COLO668 (cell line): Measurements from ENCODE around the gene LRRC1.

Experiments used
- DNase-seq: peaks from one replicate; lab custom pipeline; 2025; ENCODE audit not compliant: unreplicated experiment; lab: John Stamatoyannopoulos, UW

Gene LRRC1

DNA sequence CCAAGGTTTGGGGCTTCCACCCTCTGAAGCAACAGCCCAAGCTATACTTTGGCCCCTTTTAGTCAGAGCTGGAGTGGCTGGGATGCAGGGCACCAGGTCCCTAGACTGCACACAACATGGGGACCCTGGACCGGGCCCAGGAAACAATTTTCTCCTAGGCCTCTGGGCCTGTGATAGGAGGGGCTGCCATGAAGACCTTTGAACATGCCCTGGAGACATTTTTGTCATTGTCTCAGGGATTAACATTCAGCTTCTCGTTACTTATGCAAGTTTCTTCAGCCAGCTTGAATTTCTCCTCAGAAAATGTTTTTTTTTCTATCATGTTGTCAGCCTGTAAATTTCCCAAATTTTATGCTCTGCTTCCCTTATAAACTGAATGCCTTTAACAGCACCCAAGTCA is 82.3 kb downstream of the LRRC1 start:
- no peak for DNase-seq

DNA sequence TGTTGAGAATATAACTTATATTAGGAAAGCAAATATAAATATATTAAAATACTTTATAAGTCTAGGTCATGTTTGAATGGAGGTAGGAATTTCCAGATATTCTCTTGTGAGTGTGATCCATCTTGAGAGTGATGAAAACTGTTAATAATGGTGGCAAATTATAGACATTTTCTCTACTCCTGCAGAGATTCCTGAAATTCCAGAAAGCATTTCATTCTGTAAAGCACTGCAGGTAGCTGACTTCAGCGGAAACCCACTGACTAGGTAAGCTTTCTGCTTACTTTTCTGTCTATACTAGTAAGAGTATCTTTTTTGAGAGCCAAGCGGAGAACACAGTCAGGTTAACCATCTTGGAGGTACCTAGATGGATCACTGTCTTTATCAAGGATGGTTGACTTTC is 84.0 kb downstream of the LRRC1 start:
- DNase-seq = no peak

DNA sequence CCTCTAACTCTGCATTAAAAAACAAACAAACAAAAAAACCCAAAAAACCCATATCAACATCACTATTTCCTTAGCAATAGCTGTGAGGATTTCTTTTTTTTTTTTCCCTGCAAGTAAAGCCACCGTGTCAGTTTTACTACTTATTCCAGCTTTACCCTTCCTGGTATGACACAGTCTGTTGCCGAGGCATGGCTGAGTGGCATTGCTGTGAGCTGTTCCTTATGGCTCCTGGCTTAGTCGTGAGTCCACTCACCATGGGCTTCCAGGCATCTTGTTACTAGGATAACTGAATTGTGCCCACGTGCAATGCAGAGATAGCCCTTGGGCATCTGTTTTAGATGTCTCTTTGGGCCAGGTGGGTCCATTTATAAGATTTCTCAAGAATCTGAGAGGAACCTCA is 84.8 kb downstream of the LRRC1 start:
- no peak for DNase-seq

DNA sequence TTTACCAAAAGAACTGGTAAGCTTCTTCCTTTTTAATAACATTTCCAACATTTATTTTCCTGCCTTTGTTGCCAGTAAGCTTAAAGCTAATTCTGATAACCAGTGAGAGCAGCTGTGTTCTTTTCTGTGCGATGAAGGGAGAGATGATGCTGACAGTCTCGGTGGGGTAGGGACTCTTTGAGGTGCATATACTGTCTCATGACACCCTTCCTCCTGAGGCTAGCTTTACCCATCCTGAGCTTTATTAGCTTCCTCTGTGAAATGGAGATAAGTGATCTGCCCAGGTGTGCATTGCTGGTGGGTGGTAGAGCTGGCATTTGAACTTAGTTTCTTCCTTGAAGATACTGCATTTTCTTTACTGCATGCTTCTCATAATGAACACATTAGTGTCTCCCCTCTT is 92.5 kb downstream of the LRRC1 start:
- DNase-seq = no peak

DNA sequence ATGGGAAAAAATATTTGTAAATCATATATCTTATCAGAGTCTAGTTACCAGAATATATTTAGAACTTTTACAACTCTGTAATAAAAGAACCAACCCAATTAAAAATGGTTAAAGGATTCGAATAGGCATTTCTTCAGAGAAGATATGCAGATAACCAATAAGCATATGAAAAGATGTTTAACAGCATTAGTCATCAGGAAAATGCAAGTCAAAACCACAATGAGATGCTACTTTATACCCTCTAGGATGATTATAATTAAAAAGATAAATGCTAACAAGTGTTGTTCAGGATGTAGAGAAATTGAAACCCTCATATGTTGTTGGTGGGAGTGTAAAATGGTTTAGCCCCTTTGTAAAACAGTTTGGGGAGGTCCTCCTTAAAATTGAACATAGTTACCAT is 94.1 kb downstream of the LRRC1 start:
- no peak for DNase-seq

DNA sequence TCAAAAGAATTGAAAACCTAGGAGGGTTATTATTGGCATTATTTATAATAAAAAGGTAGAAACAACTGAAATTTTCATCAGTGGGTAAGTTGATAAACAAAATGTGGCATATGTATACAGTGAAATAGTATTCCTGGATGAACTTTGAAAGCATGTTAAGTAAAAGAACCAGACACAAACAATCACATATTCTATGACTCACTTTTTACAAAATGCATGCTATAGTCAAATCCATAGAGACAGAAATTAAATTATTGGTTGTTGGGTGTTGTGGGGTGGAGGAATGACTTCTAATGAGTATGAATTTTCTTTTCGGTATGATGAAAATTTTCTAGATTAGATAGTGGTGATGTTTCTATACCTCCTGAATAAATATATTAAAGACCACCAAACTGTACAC is 94.6 kb downstream of the LRRC1 start:
- no peak for DNase-seq

DNA sequence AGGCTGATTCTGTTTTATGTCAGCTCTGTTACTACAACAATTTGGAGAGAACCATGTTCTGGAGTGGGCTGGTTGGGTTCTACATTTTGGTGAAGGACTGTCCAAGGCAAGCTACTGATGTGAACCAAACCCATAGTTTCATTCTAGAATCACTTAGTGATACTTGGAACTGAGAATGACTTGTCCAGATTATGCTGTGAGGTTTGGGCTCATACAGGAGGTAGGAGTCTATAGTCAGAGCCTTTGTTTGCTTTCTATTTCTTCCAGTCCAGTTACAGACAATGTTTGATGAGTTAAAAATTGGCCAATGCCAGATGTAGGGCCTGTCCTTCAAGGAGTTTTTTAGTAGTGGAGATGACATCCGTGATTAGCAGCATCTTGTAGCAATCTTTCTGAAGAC is 97.9 kb downstream of the LRRC1 start:
- DNase-seq = no peak

DNA sequence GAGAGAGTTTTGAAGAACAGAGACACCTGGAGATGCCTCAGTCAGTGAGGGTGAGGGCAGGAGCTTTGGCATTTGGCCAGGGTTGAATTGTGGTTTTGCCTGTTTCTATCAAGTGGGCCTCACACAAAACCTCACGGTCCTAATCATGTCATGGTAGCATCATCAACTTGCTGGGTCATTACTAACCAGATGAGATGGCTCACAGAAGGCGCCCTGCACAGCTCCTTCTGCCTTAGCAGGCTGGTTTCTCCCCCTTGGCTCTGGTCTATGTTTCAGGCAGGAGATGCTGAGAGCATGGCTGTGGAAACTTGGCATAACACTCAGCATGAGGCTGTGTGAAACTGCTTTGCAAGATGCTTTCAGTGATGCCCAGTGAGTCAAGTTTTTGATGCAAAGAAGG is 99.3 kb downstream of the LRRC1 start:
- peak; percentile 75 for DNase-seq

DNA sequence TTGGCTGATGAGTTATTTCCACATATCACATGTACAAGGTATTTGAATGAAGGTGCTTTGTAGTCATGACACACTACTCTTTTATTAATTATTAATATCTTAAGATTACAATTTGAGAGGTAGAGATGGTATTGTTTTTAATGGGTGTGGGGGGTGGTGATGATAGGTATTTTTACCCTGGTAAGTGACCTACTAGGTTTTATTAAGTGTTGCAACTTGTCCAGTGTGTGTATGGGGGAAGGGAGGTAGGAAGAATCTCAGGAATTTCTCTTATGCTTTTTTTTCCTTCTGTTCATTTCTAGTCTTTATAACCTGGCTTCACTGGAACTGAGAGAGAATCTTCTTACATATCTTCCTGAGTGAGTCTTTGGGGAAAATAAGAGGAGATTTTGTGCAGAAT is 101.4 kb downstream of the LRRC1 start:
- no peak for DNase-seq

DNA sequence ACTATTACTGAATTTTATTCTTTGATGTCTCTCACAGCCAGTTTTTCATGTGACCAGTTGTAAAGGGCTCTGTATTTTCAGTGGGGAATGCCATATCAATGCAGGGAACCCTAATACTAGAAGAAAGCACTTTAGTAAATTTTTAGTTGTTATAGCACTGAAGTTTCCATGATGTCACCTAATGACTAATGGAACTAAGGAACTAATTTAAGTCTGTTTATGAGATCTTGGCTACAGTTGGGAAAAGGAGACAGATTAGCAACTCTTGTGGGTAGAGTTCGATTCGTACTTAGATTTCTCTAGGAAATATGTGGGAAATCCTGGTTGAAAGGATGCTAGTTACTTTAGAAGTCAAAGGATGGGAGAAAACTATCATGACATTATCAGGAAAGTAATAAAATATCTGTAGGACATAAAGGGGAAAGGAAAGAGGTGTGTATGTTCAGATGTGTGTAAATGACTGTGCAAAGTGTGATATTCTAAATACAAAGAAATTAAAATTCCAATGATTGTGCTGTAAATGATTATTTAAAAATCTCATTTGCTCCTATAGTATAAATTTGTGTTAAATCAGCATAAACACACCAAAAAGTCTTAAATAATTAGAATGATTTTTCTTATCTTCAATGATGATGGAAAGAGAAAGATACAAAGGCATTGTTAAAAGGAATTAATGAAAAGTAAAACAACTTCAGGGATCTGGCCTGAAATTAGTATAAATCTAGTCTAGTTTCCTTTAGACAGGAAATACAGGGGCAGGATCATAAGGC is 103.4 kb downstream of the LRRC1 start:
- DNase-seq = no peak

DNA sequence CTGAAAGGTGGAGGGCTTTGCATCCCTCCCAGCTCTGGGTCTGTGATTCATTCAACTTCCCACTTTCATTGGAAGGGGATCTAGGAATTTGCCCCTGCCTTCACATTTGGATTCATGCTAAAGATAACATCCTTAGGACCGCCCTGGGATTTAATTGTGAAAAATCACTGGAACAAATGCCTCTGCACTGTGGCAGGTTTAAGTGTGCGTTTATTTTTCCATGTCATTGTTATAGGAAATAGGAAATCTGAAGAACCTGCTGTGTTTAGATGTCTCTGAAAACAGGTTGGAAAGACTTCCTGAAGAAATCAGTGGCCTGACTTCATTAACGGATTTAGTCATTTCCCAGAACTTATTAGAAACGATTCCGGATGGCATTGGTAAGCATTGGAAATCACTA is 104.7 kb downstream of the LRRC1 start:
- no peak for DNase-seq

DNA sequence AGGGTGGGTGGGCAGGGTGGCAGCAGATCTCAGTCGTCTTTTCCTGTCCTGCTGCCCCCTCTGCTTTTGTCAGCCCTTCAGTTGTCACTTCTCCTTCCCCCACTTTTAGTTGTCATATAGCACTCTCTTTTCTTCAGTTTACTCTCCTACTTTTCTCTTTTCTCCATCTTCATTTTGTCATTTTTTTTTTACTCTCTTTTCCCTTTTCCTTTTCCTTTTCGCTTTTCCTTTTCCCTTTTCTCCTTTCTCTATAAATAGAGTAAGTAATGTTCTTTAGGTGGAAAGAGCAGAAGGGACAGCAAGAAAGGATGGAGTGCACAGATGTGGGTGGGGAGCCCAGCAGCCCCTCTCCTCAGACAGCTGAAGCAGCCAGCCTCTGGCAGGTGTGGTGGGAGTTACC is 108.6 kb downstream of the LRRC1 start:
- no peak for DNase-seq

DNA sequence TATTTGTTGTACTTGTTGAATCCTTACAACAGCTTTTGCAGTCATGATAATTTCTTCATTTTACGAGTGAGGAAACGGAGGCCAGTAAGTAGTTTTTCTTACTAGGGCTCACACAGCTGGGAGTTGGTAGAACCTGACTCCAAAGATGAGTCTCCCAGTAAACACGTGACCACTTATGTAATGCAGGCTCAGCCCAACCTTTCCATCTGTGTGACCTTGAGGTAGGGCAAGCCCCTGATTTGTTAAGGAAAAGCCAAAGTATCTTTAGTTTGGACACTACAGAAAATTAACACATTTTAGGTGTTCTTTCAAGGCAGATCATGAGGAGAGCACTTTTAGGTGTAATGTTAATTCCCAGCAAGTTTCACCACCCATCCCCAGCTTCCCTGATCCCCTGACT is 111.3 kb downstream of the LRRC1 start:
- DNase-seq = no peak

DNA sequence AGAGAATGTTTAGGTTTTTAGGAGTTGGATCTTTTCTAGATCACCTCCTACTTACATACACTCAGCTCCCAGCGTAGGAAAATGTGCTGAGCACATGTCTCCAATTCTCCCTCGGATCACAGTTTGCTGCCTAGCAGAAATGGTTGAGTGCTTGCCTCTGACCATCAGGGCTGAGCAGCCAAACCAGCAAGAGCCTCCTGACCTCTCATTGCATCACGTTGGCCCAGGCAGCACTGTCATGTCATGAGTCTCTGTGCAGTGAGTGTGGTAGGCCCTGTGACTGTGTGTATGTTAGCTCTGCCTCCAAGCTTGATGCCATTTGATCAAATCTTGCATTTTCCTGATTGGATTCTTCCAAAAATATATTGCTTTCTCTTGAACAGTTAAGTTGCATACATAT is 112.0 kb downstream of the LRRC1 start:
- no peak for DNase-seq

DNA sequence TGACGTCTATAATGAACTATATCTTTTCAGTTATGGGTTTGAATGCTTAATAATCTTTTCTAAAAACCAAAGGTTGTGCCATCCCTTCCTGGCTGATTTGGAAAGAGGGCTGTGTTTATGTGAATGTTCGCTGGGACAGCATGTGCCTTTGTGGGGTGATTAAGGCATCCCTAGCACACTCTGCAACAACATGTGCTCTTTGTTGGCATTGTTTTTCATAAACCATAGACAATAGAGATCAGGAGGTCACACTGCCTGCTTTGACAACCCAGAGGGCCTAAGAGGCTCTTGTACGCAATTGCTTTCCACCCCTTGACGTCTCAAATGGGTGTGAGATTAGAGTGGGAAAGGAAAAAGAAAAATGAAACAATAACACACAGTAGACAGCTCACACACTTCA is 116.0 kb downstream of the LRRC1 start:
- DNase-seq = no peak

DNA sequence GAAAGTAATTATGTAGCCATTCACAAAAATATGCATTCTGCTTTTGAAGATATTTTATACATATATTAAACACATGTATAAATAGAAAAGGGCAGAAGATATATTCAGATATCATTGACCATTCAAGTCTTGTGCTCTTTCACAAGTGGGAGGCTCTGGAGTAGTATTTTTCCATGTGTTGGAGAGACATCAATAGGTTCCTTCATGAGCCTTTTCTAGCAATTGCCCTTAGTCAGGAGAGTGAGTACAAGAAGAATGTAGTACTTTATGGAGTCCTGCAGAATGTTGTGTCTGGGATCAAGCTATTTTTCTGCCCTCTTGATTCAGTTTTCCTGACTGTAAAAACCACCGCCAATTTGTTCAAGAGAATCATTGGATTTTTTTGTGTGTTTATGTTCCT is 117.9 kb downstream of the LRRC1 start:
- DNase-seq = no peak

DNA sequence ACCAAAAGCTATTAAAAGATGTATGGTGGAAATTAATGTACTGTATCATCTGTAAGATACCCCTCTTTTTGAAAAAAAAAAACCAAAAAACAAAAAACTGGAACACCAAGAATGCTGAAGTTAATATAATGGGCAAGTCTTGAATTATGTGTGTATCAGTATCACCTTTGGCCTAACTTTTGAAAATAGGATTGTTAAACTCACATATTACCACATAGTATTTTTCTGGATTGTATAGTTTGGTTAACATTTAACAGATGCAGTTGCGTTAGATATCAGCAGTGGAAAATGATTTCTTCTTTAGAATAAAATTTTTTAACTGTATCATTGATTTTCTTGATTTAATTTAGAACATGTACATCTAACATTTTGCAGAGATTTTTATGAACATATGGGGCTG is 118.5 kb downstream of the LRRC1 start:
- DNase-seq = no peak

DNA sequence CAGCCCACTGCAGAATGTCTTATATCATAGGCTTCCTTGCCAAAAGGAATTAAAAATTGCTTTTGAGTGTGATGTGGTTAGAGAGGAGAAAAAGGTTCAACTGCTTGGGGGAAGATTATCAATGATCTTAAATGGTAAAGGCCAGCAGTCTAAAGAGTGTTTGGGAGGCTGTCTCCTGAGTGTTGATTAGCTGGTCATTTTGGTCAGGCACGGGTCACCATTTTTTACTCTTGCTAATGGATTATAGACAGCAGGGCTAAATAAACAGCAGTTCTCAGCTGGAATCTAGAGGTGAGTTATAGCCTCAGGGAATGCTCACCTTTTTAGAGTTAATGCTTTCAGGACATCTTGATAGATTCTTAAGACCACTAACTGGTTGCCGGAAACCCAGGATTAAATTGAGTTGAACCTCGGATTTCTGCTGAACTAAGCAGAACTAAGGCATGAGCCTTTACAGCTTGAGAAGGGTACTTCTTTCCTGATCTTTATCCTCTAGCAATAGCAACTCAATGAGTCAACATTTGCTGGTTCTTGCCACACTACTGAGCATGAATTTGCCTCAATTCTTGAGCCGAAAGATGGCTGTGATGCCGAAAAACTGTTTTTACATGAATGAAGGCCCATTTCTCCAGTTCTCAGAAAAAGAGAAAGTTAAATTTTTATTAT is 120.4 kb downstream of the LRRC1 start:
- no peak for DNase-seq

DNA sequence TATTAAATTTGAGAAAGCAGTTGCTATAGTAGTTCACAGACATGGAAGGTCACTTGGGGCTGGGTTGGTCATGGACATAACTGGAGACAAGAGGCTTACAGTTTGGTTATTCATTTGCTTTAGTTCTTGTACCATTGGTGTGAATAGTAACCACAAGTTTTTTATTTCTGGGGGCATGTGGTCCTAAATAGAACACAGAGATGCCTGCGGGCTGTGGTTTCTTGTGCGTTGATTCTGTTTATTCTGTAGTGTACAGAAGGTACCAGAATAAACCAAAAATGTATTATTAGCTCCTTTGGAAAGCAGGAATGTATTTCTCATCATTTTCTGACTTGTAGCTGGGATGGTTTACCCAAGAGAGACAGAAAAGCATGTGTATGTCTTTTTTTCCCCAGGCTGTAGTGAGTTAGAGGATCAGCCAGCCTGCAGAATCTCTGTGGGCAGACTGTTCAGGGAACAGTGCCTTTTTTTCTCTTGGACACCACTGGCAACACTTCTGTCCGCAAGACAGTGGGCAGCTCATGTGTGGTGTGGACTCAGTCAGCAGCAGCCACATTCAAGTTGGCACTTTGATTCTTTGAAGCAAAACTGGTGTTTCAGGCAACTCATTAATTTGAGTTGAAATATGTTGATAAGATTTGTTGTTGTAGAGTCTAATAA is 122.1 kb downstream of the LRRC1 start:
- no peak for DNase-seq

DNA sequence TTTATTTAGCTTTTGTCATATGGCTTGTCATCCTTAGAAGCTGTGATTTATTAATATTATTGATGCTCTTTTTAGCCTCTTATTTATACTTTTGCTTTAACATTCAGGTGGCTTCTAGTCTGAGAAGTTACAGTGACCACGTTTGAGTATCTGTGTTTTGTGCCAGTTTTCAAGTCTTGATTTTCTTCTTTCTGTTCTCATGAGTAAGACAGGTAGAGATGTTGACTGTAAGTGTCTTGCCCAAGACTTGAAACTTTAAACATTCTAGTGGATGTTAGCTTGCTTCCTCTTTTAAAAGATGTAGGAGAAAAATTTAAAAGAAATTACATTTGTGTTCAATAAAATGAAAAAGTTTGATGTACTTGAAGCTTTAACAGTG is 122.6 kb downstream of the LRRC1 start:
- DNase-seq = no peak

DNA sequence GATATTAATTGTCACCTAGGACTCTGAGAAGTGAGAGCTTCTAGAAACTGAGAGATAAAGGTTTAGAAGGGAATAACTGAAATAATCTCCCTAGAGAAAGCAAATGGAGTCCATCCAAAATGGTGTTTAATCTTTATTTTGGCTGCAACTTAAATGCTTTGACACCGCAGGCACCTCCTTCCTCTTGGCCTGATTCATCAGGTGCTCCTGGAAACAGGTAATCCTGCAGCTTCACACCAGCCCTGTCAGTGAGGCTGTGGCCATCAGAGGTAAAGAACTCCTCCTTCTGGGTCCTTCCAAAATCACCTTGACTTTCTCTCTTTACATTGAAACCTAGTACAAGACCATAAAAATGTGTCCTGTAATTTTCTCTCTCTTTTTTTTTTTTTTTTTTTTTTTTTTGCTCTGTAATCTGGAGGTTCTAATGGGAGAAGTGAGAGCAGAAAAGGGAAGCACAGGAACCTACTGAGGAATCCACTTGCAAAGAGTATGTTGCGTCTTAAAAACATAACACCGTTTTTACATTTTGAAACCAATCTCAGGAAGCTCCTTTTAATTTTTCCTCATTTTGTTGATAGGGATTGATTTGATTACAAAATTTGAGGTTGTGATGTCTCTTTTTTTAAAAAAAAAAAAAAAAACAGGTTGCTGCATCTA is 124.2 kb downstream of the LRRC1 start:
- DNase-seq = no peak

DNA sequence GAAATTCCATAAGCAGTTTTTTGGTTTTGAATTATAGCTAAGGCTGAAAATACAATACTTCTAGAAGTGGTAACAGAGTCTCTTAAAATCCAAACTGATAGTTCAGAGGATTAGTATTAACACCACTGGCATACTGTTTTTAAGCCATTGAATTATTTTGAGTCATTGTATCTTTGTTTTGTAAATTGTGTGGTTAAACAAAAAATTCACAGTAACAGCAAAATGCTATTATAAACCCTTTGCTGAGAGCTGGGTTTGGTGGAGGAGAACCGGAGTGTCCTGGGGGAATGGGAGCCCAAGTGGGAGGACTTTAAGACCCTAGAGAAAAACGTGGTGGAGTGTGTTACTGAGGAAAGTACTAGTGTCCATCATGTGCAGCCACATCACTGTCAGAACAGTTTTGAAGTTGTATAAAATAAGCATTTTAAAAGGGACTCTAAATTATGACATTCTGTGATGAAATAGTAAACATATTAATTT is 125.1 kb downstream of the LRRC1 start:
- no peak for DNase-seq
